HEK293 (cell line): ENCODE data around the gene MSRB1.

Experiments
- CTCF ChIA-PET: fragments of 350-600 bp; formaldehyde crosslinking; extraction: SDS; loops from one replicate; lab custom pipeline; 2021; ENCODE audit warnings: antibody characterized with exemption; lab: Yijun Ruan, JAX
- POLR2A ChIA-PET: fragments of 300-600 bp; formaldehyde crosslinking; extraction: SDS; loops from one replicate; lab custom pipeline; 2020; ENCODE audit warnings: antibody characterized with exemption, inconsistent platforms; lab: Yijun Ruan, JAX
- H3K27ac ChIP-seq: fragments of 200-500 bp; sonication (Bioruptor generic); 2 replicates; pipeline ENCODE4 v1.5.1; 2014; ENCODE audit warnings: low read depth, low read length, control low read depth, inconsistent platforms; ENCODE audit errors: extremely low read depth
- H3K36me3 ChIP-seq, 2 experiments: fragments of 200-500 bp in 1 of 2; sonication (Bioruptor generic) in 1 of 2; 1 replicate in 1 of 2; 2 replicates in 1 of 2; pipeline ENCODE4 v1.5.1; 2014 to 2017; ENCODE audit warnings: inconsistent platforms in 2 of 2, low read length in 2 of 2; ENCODE audit not compliant: control insufficient read depth in 2 of 2, insufficient read depth in 1 of 2
- H3K4me1 ChIP-seq: fragments of 200-500 bp; sonication (Bioruptor generic); 2 replicates; pipeline ENCODE4 v1.5.1; 2014; ENCODE audit warnings: mild to moderate bottlenecking, low read length, inconsistent platforms; ENCODE audit not compliant: control insufficient read depth, insufficient read depth
- H3K4me3 ChIP-seq: 2 replicates; pipeline ENCODE4 v1.5.1; 2011; ENCODE audit warnings: low read depth, mild to moderate bottlenecking, control low read depth, low read length, moderate library complexity
- H3K9me3 ChIP-seq: fragments of 200-500 bp; sonication (Bioruptor generic); 2 replicates; pipeline ENCODE4 v1.5.1; 2014; ENCODE audit warnings: low read depth, low read length, inconsistent platforms; ENCODE audit not compliant: control insufficient read depth, insufficient read depth
- MEIS1 ChIP-seq: sonication (generic); formaldehyde crosslinking; IDR thresholded peaks from 2 replicates; pipeline ENCODE4 v1.8.1; 2022; ENCODE audit warnings: missing genetic modification reagents, mild to moderate bottlenecking, borderline replicate concordance
- MYNN ChIP-seq: fragments of 450-650 bp; formaldehyde crosslinking; IDR thresholded peaks from 2 replicates; pipeline ENCODE4 v1.5.1; 2016; ENCODE audit warnings: missing biosample characterization, missing genetic modification characterization, borderline replicate concordance
- OSR2 ChIP-seq: fragments of 450-650 bp; formaldehyde crosslinking; IDR thresholded peaks from 2 replicates; pipeline ENCODE4 v1.5.1; 2016; ENCODE audit warnings: missing biosample characterization, missing genetic modification characterization
- ZBTB1 ChIP-seq: fragments of 450-650 bp; formaldehyde crosslinking; IDR thresholded peaks from 2 replicates; pipeline ENCODE4 v1.5.1; 2016; ENCODE audit warnings: missing biosample characterization, missing genetic modification characterization
- ZBTB17 ChIP-seq: fragments of 450-650 bp; formaldehyde crosslinking; IDR thresholded peaks from 2 replicates; pipeline ENCODE4 v1.5.1; 2016; ENCODE audit warnings: missing biosample characterization, missing genetic modification characterization
- ZNF132 ChIP-seq: fragments of 450-650 bp; formaldehyde crosslinking; IDR thresholded peaks from 2 replicates; pipeline ENCODE4 v1.5.1; 2017; ENCODE audit warnings: missing biosample characterization, missing genetic modification characterization, borderline replicate concordance
- ZNF221 ChIP-seq: fragments of 450-650 bp; formaldehyde crosslinking; IDR thresholded peaks from 2 replicates; pipeline ENCODE4 v1.5.1; 2017; ENCODE audit warnings: missing biosample characterization, missing genetic modification characterization, borderline replicate concordance
- ZNF223 ChIP-seq: fragments of 450-650 bp; formaldehyde crosslinking; IDR thresholded peaks from 2 replicates; pipeline ENCODE4 v1.5.1; 2016; ENCODE audit warnings: missing biosample characterization, missing genetic modification characterization
- ZNF510 ChIP-seq: fragments of 450-650 bp; formaldehyde crosslinking; IDR thresholded peaks from 2 replicates; pipeline ENCODE4 v1.5.1; 2018; ENCODE audit warnings: mild to moderate bottlenecking, missing genetic modification characterization, missing biosample characterization; ENCODE audit not compliant: insufficient replicate concordance
- ZNF548 ChIP-seq: fragments of 450-650 bp; formaldehyde crosslinking; IDR thresholded peaks from 2 replicates; pipeline ENCODE4 v1.5.1; 2016; ENCODE audit warnings: missing biosample characterization, missing genetic modification characterization
- ZNF677 ChIP-seq: fragments of 450-650 bp; IDR thresholded peaks from 2 replicates; pipeline ENCODE4 v1.5.0; 2018; ENCODE audit warnings: missing biosample characterization, mild to moderate bottlenecking, missing genetic modification characterization, moderate library complexity
- ZNF785 ChIP-seq: fragments of 450-650 bp; formaldehyde crosslinking; IDR thresholded peaks from 2 replicates; pipeline ENCODE4 v1.5.1; 2016; ENCODE audit warnings: missing biosample characterization, missing genetic modification characterization
- ZNF792 ChIP-seq: fragments of 450-650 bp; formaldehyde crosslinking; IDR thresholded peaks from 2 replicates; pipeline ENCODE4 v1.5.1; 2016; ENCODE audit warnings: missing biosample characterization, missing genetic modification characterization
- ZXDB ChIP-seq: fragments of 450-650 bp; formaldehyde crosslinking; IDR thresholded peaks from 2 replicates; pipeline ENCODE4 v1.5.1; 2016; ENCODE audit warnings: missing biosample characterization, missing genetic modification characterization
- TF ChIP-seq, protein P1 (sequence below): fragments of 450-650 bp; formaldehyde crosslinking; IDR thresholded peaks from 2 replicates; pipeline ENCODE4 v1.5.1; 2016; ENCODE audit warnings: missing biosample characterization, missing genetic modification characterization, borderline replicate concordance
- TF ChIP-seq, protein P2 (sequence below): fragments of 450-650 bp; formaldehyde crosslinking; IDR thresholded peaks from 2 replicates; pipeline ENCODE4 v1.5.1; 2016; ENCODE audit warnings: missing biosample characterization, missing genetic modification characterization
- TF ChIP-seq, protein P3 (sequence below): fragments of 450-650 bp; formaldehyde crosslinking; IDR thresholded peaks from 2 replicates; pipeline ENCODE4 v1.5.1; 2017; ENCODE audit warnings: missing biosample characterization, missing genetic modification characterization
- TF ChIP-seq, protein P4 (sequence below): fragments of 450-650 bp; formaldehyde crosslinking; IDR thresholded peaks from 2 replicates; pipeline ENCODE4 v1.5.1; 2016; ENCODE audit warnings: missing biosample characterization, missing genetic modification characterization
- TF ChIP-seq, protein P5 (sequence below): fragments of 450-650 bp; formaldehyde crosslinking; IDR thresholded peaks from 2 replicates; pipeline ENCODE4 v1.5.1; 2016; ENCODE audit warnings: missing biosample characterization, missing genetic modification characterization
- TF ChIP-seq, protein P6 (sequence below): fragments of 450-650 bp; formaldehyde crosslinking; IDR thresholded peaks from 2 replicates; pipeline ENCODE4 v1.5.1; 2016; ENCODE audit warnings: missing biosample characterization, missing genetic modification characterization

The MSRB1 gene

DNA sequence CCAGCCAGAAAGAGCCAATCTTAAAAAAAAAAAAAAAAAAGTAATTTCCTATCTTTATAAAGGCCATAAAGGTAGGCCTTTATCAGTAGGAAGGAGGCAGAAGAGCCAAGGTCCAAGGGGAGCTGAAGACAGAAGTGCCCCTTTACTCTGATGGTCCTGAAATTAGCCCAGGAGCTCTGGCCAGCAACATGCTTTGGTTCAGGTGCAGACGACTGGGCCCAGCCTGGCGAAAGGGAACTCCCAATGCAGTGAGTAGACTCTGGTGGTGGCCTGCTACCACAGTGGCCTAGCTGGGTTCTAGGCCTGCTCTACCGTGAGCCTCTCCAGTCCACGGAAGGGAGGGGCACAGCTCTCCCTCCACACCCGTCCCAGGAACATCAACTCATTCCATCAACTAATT, 47.9 kb downstream of the MSRB1 start:
- TF ChIP-seq, protein P1, sequence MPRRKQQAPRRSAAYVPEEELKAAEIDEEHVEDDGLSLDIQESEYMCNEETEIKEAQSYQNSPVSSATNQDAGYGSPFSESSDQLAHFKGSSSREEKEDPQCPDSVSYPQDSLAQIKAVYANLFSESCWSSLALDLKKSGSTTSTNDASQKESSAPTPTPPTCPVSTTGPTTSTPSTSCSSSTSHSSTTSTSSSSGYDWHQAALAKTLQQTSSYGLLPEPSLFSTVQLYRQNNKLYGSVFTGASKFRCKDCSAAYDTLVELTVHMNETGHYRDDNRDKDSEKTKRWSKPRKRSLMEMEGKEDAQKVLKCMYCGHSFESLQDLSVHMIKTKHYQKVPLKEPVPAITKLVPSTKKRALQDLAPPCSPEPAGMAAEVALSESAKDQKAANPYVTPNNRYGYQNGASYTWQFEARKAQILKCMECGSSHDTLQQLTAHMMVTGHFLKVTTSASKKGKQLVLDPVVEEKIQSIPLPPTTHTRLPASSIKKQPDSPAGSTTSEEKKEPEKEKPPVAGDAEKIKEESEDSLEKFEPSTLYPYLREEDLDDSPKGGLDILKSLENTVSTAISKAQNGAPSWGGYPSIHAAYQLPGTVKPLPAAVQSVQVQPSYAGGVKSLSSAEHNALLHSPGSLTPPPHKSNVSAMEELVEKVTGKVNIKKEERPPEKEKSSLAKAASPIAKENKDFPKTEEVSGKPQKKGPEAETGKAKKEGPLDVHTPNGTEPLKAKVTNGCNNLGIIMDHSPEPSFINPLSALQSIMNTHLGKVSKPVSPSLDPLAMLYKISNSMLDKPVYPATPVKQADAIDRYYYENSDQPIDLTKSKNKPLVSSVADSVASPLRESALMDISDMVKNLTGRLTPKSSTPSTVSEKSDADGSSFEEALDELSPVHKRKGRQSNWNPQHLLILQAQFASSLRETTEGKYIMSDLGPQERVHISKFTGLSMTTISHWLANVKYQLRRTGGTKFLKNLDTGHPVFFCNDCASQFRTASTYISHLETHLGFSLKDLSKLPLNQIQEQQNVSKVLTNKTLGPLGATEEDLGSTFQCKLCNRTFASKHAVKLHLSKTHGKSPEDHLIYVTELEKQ (tag by site-specific recombination) = no peak
- TF ChIP-seq, protein P2, sequence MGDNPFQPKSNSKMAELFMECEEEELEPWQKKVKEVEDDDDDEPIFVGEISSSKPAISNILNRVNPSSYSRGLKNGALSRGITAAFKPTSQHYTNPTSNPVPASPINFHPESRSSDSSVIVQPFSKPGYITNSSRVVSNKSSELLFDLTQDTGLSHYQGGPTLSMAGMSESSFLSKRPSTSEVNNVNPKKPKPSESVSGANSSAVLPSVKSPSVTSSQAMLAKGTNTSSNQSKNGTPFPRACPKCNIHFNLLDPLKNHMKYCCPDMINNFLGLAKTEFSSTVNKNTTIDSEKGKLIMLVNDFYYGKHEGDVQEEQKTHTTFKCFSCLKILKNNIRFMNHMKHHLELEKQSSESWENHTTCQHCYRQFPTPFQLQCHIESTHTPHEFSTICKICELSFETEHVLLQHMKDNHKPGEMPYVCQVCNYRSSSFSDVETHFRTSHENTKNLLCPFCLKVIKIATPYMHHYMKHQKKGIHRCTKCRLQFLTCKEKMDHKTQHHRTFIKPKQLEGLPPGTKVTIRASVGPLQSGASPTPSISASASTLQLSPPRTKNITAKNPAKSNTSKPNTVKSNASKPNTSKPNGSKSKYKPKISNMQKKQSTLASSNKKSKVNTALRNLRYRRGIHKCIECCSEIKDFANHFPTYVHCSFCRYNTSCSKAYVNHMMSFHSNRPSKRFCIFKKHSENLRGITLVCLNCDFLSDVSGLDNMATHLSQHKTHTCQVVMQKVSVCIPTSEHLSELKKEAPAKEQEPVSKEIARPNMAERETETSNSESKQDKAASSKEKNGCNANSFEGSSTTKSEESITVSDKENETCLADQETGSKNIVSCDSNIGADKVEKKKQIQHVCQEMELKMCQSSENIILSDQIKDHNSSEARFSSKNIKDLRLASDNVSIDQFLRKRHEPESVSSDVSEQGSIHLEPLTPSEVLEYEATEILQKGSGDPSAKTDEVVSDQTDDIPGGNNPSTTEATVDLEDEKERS = no peak
- TF ChIP-seq ZNF223 (no peak), ZBTB1 (tag by site-specific recombination) (no peak), ZNF132 (tag by site-specific recombination) (no peak), MYNN (tag by site-specific recombination) (no peak), ZXDB (tag by site-specific recombination) (no peak), OSR2 (no peak), ZNF510 (tag by site-specific recombination) (no peak), ZNF677 (tag by site-specific recombination) (no peak), ZNF792 (tag by site-specific recombination) (no peak)
- TF ChIP-seq, protein P3, sequence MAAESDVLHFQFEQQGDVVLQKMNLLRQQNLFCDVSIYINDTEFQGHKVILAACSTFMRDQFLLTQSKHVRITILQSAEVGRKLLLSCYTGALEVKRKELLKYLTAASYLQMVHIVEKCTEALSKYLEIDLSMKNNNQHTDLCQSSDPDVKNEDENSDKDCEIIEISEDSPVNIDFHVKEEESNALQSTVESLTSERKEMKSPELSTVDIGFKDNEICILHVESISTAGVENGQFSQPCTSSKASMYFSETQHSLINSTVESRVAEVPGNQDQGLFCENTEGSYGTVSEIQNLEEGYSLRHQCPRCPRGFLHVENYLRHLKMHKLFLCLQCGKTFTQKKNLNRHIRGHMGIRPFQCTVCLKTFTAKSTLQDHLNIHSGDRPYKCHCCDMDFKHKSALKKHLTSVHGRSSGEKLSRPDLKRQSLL (tag by site-specific recombination) = no peak
- TF ChIP-seq, protein P4, sequence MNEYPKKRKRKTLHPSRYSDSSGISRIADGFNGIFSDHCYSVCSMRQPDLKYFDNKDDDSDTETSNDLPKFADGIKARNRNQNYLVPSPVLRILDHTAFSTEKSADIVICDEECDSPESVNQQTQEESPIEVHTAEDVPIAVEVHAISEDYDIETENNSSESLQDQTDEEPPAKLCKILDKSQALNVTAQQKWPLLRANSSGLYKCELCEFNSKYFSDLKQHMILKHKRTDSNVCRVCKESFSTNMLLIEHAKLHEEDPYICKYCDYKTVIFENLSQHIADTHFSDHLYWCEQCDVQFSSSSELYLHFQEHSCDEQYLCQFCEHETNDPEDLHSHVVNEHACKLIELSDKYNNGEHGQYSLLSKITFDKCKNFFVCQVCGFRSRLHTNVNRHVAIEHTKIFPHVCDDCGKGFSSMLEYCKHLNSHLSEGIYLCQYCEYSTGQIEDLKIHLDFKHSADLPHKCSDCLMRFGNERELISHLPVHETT (tag by site-specific recombination) = no peak
- Histone ChIP-seq H3K4me3 (no peak overlapping the region), H3K27ac (no peak overlapping the region), H3K4me1 (no peaks in the 10 kb centered on the region), H3K36me3 (no peaks in the 10 kb centered on the region), H3K9me3 (no peaks in the 10 kb centered on the region)
- POLR2A ChIA-PET = interaction anchor here (0.6 to 1.0 kb wide), 3 partner anchors 44 to 265 kb away, joined by 3 to 6 read pairs (median 3); partner anchors contain the start of gene RPS2
- CTCF ChIA-PET = interaction anchor here (0.6 to 0.7 kb wide), 2 partner anchors 10 to 22 kb away, joined by 3 to 6 read pairs; no protein-coding TSS in a partner anchor

DNA sequence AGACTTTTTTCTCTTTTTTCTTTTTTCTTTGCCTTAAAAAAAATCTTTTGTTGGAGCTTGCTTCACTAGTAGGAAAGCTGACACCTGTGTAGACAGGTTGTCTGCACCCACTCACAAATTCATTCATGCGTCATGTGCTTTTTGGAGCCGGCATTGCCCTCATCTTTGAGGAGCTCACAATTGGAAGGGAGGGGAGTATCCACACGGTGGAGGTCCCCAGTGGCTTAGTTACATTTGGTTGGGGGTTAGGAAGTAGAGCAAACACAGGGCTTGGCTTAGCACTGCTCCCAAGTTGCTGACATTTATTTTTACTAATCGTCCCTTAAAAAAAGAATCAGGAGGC, 52.3 kb downstream of the MSRB1 start:
- POLR2A ChIA-PET = interaction anchor here (1.0 to 1.5 kb wide), 2 partner anchors 11 to 53 kb away, joined by 3 to 4 read pairs; partner anchors contain the start of gene MSRB1
- H3K4me3 ChIP-seq = no peak overlapping the region
- no peak overlapping the region for H3K27ac ChIP-seq
- CTCF ChIA-PET = interaction anchor here (0.6 to 1.2 kb wide), 3 partner anchors 39 to 982 kb away, joined by 3 to 5 read pairs (median 3); no protein-coding TSS in a partner anchor
- H3K4me1 ChIP-seq = no peaks in the 10 kb centered on the region
- TF ChIP-seq, protein P5, sequence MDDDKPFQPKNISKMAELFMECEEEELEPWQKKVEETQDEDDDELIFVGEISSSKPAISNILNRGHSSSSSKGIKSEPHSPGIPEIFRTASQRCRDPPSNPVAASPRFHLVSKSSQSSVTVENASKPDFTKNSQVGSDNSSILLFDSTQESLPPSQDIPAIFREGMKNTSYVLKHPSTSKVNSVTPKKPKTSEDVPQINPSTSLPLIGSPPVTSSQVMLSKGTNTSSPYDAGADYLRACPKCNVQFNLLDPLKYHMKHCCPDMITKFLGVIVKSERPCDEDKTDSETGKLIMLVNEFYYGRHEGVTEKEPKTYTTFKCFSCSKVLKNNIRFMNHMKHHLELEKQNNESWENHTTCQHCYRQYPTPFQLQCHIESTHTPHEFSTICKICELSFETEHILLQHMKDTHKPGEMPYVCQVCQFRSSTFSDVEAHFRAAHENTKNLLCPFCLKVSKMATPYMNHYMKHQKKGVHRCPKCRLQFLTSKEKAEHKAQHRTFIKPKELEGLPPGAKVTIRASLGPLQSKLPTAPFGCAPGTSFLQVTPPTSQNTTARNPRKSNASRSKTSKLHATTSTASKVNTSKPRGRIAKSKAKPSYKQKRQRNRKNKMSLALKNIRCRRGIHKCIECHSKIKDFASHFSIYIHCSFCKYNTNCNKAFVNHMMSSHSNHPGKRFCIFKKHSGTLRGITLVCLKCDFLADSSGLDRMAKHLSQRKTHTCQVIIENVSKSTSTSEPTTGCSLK (tag by site-specific recombination) = no peak
- TF ChIP-seq ZBTB17 (tag by site-specific recombination) = no peak
- no peak for TF ChIP-seq ZNF548 (tag by site-specific recombination)
- no peak for TF ChIP-seq ZNF785
- no peak for TF ChIP-seq ZNF132 (tag by site-specific recombination)
- TF ChIP-seq, protein P6, sequence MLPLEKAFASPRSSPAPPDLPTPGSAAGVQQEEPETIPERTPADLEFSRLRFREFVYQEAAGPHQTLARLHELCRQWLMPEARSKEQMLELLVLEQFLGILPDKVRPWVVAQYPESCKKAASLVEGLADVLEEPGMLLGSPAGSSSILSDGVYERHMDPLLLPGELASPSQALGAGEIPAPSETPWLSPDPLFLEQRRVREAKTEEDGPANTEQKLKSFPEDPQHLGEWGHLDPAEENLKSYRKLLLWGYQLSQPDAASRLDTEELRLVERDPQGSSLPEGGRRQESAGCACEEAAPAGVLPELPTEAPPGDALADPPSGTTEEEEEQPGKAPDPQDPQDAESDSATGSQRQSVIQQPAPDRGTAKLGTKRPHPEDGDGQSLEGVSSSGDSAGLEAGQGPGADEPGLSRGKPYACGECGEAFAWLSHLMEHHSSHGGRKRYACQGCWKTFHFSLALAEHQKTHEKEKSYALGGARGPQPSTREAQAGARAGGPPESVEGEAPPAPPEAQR (tag by site-specific recombination) = no peak
- TF ChIP-seq MEIS1 (CRISPR knock-in tag) = no peak
- no peak for TF ChIP-seq ZNF221
- H3K9me3 ChIP-seq = no peaks in the 10 kb centered on the region
- H3K36me3 ChIP-seq = no peaks in the 10 kb centered on the region
